H9 (cell line): Measurements from ENCODE around the gene GTF2H2C_2.
"Not testable (repeated sequence)": the region's sequence is repeated elsewhere in the genome, so short reads cannot be mapped to it uniquely, and the experiment has no call there.

Source experiments
- DNase-seq: peaks from one replicate; pipeline ENCODE4 v3.0.0-alpha.2; 2017
- H2AFZ ChIP-seq: one replicate; pipeline ENCODE4 v1.6.1; 2013; ENCODE audit warnings: mild to moderate bottlenecking, low read length, control low read depth, moderate library complexity
- H2AK5ac ChIP-seq: 2 replicates; pipeline ENCODE4 v1.6.1; 2013; ENCODE audit warnings: low read length, control low read depth, mixed read lengths; ENCODE audit not compliant: insufficient read length
- H2BK120ac ChIP-seq: one replicate; pipeline ENCODE4 v1.6.1; 2013; ENCODE audit warnings: low read depth, mild to moderate bottlenecking, low read length, control low read depth, inconsistent platforms; ENCODE audit not compliant: poor library complexity, severe bottlenecking
- H2BK12ac ChIP-seq: 2 replicates; pipeline ENCODE4 v1.6.1; 2013; ENCODE audit warnings: low read length, control low read depth, mixed read lengths, low read depth; ENCODE audit not compliant: insufficient read length
- H2BK15ac ChIP-seq: 2 replicates; pipeline ENCODE4 v1.6.1; 2013; ENCODE audit warnings: low read depth, low read length, control low read depth
- H2BK20ac ChIP-seq: one replicate; pipeline ENCODE4 v1.6.1; 2013; ENCODE audit warnings: low read depth, mild to moderate bottlenecking, low read length, control low read depth, inconsistent platforms; ENCODE audit not compliant: poor library complexity, severe bottlenecking
- H2BK5ac ChIP-seq: 2 replicates; pipeline ENCODE4 v1.6.1; 2013; ENCODE audit warnings: low read length, control low read depth, mixed read lengths; ENCODE audit not compliant: insufficient read length
- H3K14ac ChIP-seq: 2 replicates; pipeline ENCODE4 v1.6.1; 2013; ENCODE audit warnings: low read length, control low read depth; ENCODE audit not compliant: insufficient read depth
- H3K18ac ChIP-seq: 2 replicates; pipeline ENCODE4 v1.6.1; 2013; ENCODE audit warnings: low read depth, mild to moderate bottlenecking, mixed read lengths, low read length, control low read depth; ENCODE audit not compliant: insufficient read length
- H3K23ac ChIP-seq: 2 replicates; pipeline ENCODE4 v1.6.1; 2013; ENCODE audit warnings: low read length, control low read depth, mixed read lengths, low read depth; ENCODE audit not compliant: insufficient read length
- H3K23me2 ChIP-seq: 2 replicates; pipeline ENCODE4 v1.6.1; 2013; ENCODE audit warnings: low read depth, mild to moderate bottlenecking, mixed read lengths, low read length, control low read depth; ENCODE audit not compliant: insufficient read length, poor library complexity, severe bottlenecking
- H3K27ac ChIP-seq: 2 replicates; pipeline ENCODE4 v1.5.1; 2013; ENCODE audit warnings: low read length, control low read depth, mixed read lengths, low read depth; ENCODE audit not compliant: insufficient read length
- H3K27me3 ChIP-seq: 2 replicates; pipeline ENCODE4 v1.6.1; 2013; ENCODE audit warnings: low read length, control low read depth, inconsistent platforms; ENCODE audit not compliant: insufficient read depth
- H3K4ac ChIP-seq: 2 replicates; pipeline ENCODE4 v1.6.1; 2013; ENCODE audit warnings: low read depth, mild to moderate bottlenecking, control low read depth, inconsistent platforms, low read length, moderate library complexity
- H3K4me1 ChIP-seq: 2 replicates; pipeline ENCODE4 v1.6.1; 2013; ENCODE audit warnings: low read length, control low read depth, inconsistent platforms; ENCODE audit not compliant: insufficient read depth
- H3K4me2 ChIP-seq: 2 replicates; pipeline ENCODE4 v1.6.1; 2013; ENCODE audit warnings: low read length, control low read depth, mixed read lengths; ENCODE audit not compliant: insufficient read length, insufficient read depth
- H3K56ac ChIP-seq: 2 replicates; pipeline ENCODE4 v1.6.1; 2013; ENCODE audit warnings: low read depth, mild to moderate bottlenecking, mixed read lengths, low read length, control low read depth; ENCODE audit not compliant: insufficient read length
- H3K79me1 ChIP-seq: 2 replicates; pipeline ENCODE4 v1.6.1; 2013; ENCODE audit warnings: low read depth, mild to moderate bottlenecking, moderate library complexity, low read length, control low read depth, inconsistent platforms; ENCODE audit not compliant: insufficient read depth, poor library complexity, severe bottlenecking
- H3K79me2 ChIP-seq: 2 replicates; pipeline ENCODE4 v1.6.1; 2013; ENCODE audit warnings: low read length, control low read depth, inconsistent platforms; ENCODE audit not compliant: insufficient read depth
- H3K9ac ChIP-seq: 2 replicates; pipeline ENCODE4 v1.6.1; 2013; ENCODE audit warnings: low read length, control low read depth, mixed read lengths; ENCODE audit not compliant: insufficient read length; ENCODE audit errors: extremely low read depth
- H3K9me3 ChIP-seq: one replicate; pipeline ENCODE4 v1.6.1; 2013; ENCODE audit warnings: low read depth, low read length, inconsistent platforms; ENCODE audit not compliant: control insufficient read depth
- H3T11ph ChIP-seq: one replicate; pipeline ENCODE4 v1.6.1; 2013; ENCODE audit warnings: mild to moderate bottlenecking, low read length, control low read depth, inconsistent platforms
- H4K20me1 ChIP-seq: one replicate; pipeline ENCODE4 v1.6.1; 2013; ENCODE audit not compliant: control insufficient read depth, insufficient read length, insufficient read depth
- H4K5ac ChIP-seq: 2 replicates; pipeline ENCODE4 v1.6.1; 2013; ENCODE audit warnings: low read depth, mild to moderate bottlenecking, mixed read lengths, low read length, control low read depth; ENCODE audit not compliant: insufficient read length
- H4K8ac ChIP-seq: replicated peaks from 2 replicates; pipeline ENCODE4 v1.6.1; 2013; ENCODE audit warnings: low read length, control low read depth, mixed read lengths, low read depth; ENCODE audit not compliant: insufficient read length
- H4K91ac ChIP-seq: 2 replicates; pipeline ENCODE4 v1.6.1; 2013; ENCODE audit warnings: low read depth, mild to moderate bottlenecking, moderate library complexity, mixed read lengths, low read length, control low read depth; ENCODE audit not compliant: insufficient read length
- H3K27ac Mint-ChIP-seq, 3 experiments: 2 replicates in 2 of 3; 3 replicates in 1 of 3; pipeline ENCODE4 v1.8.0; 2020 to 2021; ENCODE audit warnings: mixed read lengths in 3 of 3, mild to moderate bottlenecking in 1 of 3, moderate library complexity in 1 of 3
- H3K27me3 Mint-ChIP-seq: 2 replicates; pipeline ENCODE4 v1.8.0; 2021; ENCODE audit warnings: low read depth, mild to moderate bottlenecking, moderate library complexity, mixed read lengths
- H3K36me3 Mint-ChIP-seq, 3 experiments: 2 replicates in 2 of 3; 3 replicates in 1 of 3; pipeline ENCODE4 v1.8.0; 2020 to 2021; ENCODE audit warnings: low read depth in 3 of 3, mixed read lengths in 3 of 3; ENCODE audit not compliant: insufficient read depth in 1 of 3
- H3K4me1 Mint-ChIP-seq, 2 experiments: 2 replicates each; pipeline ENCODE4 v1.8.0; 2020; ENCODE audit warnings: mixed read lengths in 2 of 2
- H3K4me3 Mint-ChIP-seq, 2 experiments: 2 replicates in 1 of 2; 3 replicates in 1 of 2; pipeline ENCODE4 v1.8.0; 2020 to 2021; ENCODE audit warnings: mild to moderate bottlenecking in 2 of 2, mixed read lengths in 2 of 2, moderate library complexity in 1 of 2
- H3K9me3 Mint-ChIP-seq, 2 experiments: 2 replicates in 1 of 2; 3 replicates in 1 of 2; pipeline ENCODE4 v1.8.0; 2020; ENCODE audit warnings: mild to moderate bottlenecking in 2 of 2, mixed read lengths in 2 of 2, moderate library complexity in 1 of 2
- WGBS: extraction: QIAGEN DNeasy Blood & Tissue Kit; methylation state at CpG from one replicate; pipeline ENCODE4 v1.1.7; 2013; ENCODE audit warnings: missing lambda C conversion rate, low lambda C conversion rate, mixed read lengths; ENCODE audit not compliant: insufficient read length; ENCODE audit errors: extremely low coverage; 5-methylcytosine and 5-hydroxymethylcytosine counted together

The GTF2H2C_2 gene

GRCh38 chr5:70438518-70438917 lies 23.4 kb downstream of the GTF2H2C_2 start:
- H3K23ac ChIP-seq, H3K9ac ChIP-seq, H4K91ac ChIP-seq, H3K4me2 ChIP-seq, H3K56ac ChIP-seq, H3K27me3 ChIP-seq, H3K4ac ChIP-seq, DNase-seq, H2BK120ac ChIP-seq, H3T11ph ChIP-seq, H3K23me2 ChIP-seq, H3K9me3 Mint-ChIP-seq, H2AFZ ChIP-seq, H3K27ac Mint-ChIP-seq, H3K18ac ChIP-seq, H3K9me3 ChIP-seq, H3K4me1 ChIP-seq, H3K4me3 Mint-ChIP-seq, H3K4me1 Mint-ChIP-seq, H4K5ac ChIP-seq, H3K14ac ChIP-seq, H2AK5ac ChIP-seq, H2BK12ac ChIP-seq, H3K27ac ChIP-seq, H3K79me2 ChIP-seq, H3K36me3 Mint-ChIP-seq, H4K8ac ChIP-seq, H4K20me1 ChIP-seq, H2BK20ac ChIP-seq, H3K27me3 Mint-ChIP-seq, H2BK15ac ChIP-seq, H2BK5ac ChIP-seq, H3K79me1 ChIP-seq: not testable (repeated sequence)
- WGBS, result no CpG with 5 or more reads among the region's 2 CpGs

DNA sequence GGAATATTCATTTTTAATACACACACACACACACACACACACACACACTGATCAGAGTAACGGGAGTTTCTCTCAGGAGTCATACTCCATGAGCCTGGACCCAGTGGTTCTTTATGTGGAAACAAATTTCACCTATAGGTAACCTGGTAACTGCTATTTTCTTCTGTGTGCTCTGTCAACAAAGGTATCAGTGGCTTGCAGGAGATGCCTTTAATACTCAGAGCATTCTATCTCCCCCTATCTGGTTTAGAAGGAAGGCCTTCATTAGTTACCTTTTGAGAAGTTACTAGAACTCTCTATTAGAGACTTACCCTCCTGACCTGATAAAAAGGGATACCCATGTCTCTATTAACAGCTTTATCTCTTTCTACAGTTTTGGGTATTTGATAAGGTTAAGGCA lies 34.4 kb downstream of the GTF2H2C_2 start:
- H3K18ac ChIP-seq, H3K79me1 ChIP-seq, H3K27me3 ChIP-seq, H2BK12ac ChIP-seq, H3K23ac ChIP-seq, H4K5ac ChIP-seq, H3K27ac ChIP-seq, H3K79me2 ChIP-seq, H4K91ac ChIP-seq, H2BK15ac ChIP-seq, H3K9me3 Mint-ChIP-seq, H4K8ac ChIP-seq, H3K9ac ChIP-seq, H3K56ac ChIP-seq, H3K27me3 Mint-ChIP-seq, H2BK120ac ChIP-seq, H2AFZ ChIP-seq, H3K4me3 Mint-ChIP-seq, H2BK20ac ChIP-seq, DNase-seq, H3T11ph ChIP-seq, H3K4me1 ChIP-seq, H3K4me2 ChIP-seq, H3K36me3 Mint-ChIP-seq, H2AK5ac ChIP-seq, H3K14ac ChIP-seq, H3K27ac Mint-ChIP-seq, H3K9me3 ChIP-seq, H4K20me1 ChIP-seq, H3K23me2 ChIP-seq, H2BK5ac ChIP-seq, H3K4ac ChIP-seq, H3K4me1 Mint-ChIP-seq: not testable (repeated sequence)
- WGBS, result no CpG with 5 or more reads among the region's 1 CpG
